Activated CD4-positive, alpha-beta T cell treated with anti-CD3 and anti-CD28 coated beads, Interleukin-2, amount 10 ng/mL, durations not matched to agents 7 days and 5 days (primary cell): ENCODE data around the gene IKZF4. TPM values are rescaled to one million over a fixed set of nuclear protein-coding genes. Genes with fewer than 3 reads are reported as not detected.
A peak's percentile ranks its signal among the peaks of the same experiment; 100 is the strongest.
"Not testable (repeated sequence)": the region's sequence is repeated elsewhere in the genome, so short reads cannot be mapped to it uniquely, and the experiment has no call there.

Source experiments
- CTCF ChIA-PET: fragments of 350-600 bp; sonication (Branson Sonifier 250); formaldehyde crosslinking; loops from one replicate; lab custom pipeline; 2021; ENCODE audit warnings: antibody characterized with exemption; lab: Charles Lee
- POLR2A ChIA-PET: fragments of 350-600 bp; sonication (Branson Sonifier 250); formaldehyde crosslinking; loops from one replicate; lab custom pipeline; 2021; ENCODE audit warnings: antibody characterized with exemption; lab: Charles Lee
- DNase-seq: peaks from one replicate; pipeline ENCODE4 v3.0.0-alpha.2; 2020
- H3K27ac Mint-ChIP-seq: one replicate; pipeline ENCODE4 v1.8.0; 2021; ENCODE audit warnings: mild to moderate bottlenecking, moderate library complexity, mixed read lengths
- H3K27me3 Mint-ChIP-seq: one replicate; pipeline ENCODE4 v1.8.0; 2021; ENCODE audit warnings: mixed read lengths
- H3K36me3 Mint-ChIP-seq: one replicate; pipeline ENCODE4 v1.8.0; 2021; ENCODE audit warnings: low read depth, mixed read lengths
- H3K4me1 Mint-ChIP-seq: one replicate; pipeline ENCODE4 v1.8.0; 2021; ENCODE audit warnings: mixed read lengths
- H3K4me3 Mint-ChIP-seq: one replicate; pipeline ENCODE4 v1.8.0; 2021; ENCODE audit warnings: mild to moderate bottlenecking, moderate library complexity, mixed read lengths
- H3K9me3 Mint-ChIP-seq: one replicate; pipeline ENCODE4 v1.8.0; 2021; ENCODE audit warnings: mixed read lengths
- total RNA-seq, 2 experiments: library from RNA; stranded (reverse); gene quantifications; one replicate each; pipeline ENCODE4 v1.2.3, GENCODE V29; 2021

Gene IKZF4
- total RNA-seq, 2 experiments from 2014 or later, result 15.7 to 17.4 TPM

DNA sequence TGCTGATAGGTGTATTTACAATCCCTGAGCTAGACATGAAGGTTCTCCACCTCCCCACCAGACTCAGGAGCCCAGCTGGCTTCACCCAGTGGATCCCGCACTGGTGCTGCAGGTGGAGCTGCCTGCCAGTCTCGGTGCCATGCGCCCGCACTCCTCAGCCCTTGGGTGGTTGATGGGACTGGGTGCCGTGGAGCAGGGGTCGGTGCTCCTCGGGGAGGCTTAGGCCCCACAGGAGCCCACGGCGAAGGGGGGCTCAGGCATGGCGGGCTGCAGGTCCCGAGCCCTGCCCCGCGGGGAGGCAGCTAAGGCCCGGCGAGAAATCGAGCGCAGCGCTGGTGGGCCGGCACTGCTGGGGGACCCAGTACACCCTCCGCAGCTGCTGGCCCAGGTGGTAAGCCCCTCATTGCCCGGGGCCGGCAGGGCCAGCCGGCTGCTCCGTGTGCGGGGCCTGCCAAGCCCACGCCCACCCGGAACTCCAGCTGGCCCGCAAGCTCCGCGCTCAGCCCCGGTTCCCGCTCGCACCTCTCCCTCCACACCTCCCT lies 20.8 kb upstream of the IKZF4 start:
- not testable (repeated sequence) for H3K9me3 Mint-ChIP-seq, H3K27me3 Mint-ChIP-seq, H3K27ac Mint-ChIP-seq, H3K4me3 Mint-ChIP-seq, DNase-seq, H3K36me3 Mint-ChIP-seq
- peaks cover 30% of the 10 kb centered on the region for H3K4me1 Mint-ChIP-seq
- ChIA-PET CTCF (interaction anchor here (1.0 to 6.5 kb wide), 2 partner anchors 15 to 74 kb away, joined by 3 to 53 read pairs; no protein-coding TSS in a partner anchor), POLR2A (interaction anchor here (0.7 kb wide), 1 partner anchor 261 kb away, joined by 3 read pairs; no protein-coding TSS in a partner anchor)

DNA sequence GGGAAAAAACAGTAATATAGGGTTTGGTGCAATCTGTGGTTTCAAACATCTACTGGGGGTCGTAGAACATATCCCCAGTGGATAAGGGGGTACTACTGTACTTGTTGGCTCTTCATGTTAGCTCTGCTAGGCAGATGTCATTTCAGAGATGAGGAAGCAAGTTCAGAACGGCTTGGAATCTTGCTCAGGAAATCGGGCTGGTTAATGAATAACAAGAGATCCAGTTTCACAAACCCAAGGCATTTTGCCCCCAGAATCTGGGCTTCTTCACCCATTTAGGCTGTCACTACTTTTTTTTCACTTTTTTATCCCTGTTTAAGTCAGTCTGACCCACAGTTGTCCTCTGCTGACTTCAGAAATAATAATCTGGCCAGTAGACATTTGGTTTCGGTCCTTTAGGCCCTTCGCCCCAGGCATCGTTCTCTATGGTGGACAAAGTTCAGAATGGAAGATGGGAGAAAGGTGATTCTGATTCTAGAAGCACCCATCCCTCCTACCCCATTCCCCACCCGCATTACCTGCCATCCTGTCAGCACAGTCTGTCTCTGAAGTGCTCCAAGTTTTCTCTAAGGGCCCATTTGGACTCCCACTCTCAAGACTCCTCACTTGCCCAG lies 19.2 kb upstream of the IKZF4 start:
- CTCF ChIA-PET, result interaction anchor here (6.5 kb wide), 1 partner anchor 16 kb away, joined by 53 read pairs; no protein-coding TSS in a partner anchor
- no peaks in the 10 kb centered on the region for H3K27me3 Mint-ChIP-seq
- H3K4me1 Mint-ChIP-seq, result peaks cover 28% of the 10 kb centered on the region
- H3K36me3 Mint-ChIP-seq, result peaks cover 2% of the 10 kb centered on the region
- H3K4me3 Mint-ChIP-seq, result no peak overlapping the region
- DNase-seq, result no peak
- POLR2A ChIA-PET, result no interaction called here
- H3K27ac Mint-ChIP-seq, result no peak overlapping the region
- no peaks in the 10 kb centered on the region for H3K9me3 Mint-ChIP-seq

DNA sequence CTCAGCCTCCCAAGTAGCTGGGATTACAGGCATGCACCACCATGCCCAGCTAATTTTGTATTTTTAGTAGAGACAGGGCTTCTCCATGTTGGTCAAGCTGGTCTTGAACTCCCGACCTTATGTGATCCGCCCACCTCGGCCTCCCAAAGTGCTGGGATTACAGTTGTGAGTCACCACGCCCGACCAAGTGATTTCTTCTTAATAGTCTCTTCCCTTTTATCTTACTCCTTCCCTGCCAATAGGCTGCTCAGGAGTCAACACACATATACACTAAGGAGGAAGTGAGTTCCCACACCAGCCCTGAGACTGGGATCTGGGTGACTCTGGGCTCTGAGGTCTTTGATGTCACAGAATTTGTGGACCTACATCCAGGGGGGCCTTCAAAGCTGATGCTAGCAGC lies 17.5 kb upstream of the IKZF4 start:
- CTCF ChIA-PET, result interaction anchor here (0.9 to 1.1 kb wide), 2 partner anchors 10 to 18 kb away, joined by 3 to 4 read pairs; no protein-coding TSS in a partner anchor
- H3K27me3 Mint-ChIP-seq, H3K36me3 Mint-ChIP-seq, H3K9me3 Mint-ChIP-seq, POLR2A ChIA-PET, H3K4me3 Mint-ChIP-seq, H3K27ac Mint-ChIP-seq, DNase-seq: not testable (repeated sequence)
- peaks cover 28% of the 10 kb centered on the region for H3K4me1 Mint-ChIP-seq

DNA sequence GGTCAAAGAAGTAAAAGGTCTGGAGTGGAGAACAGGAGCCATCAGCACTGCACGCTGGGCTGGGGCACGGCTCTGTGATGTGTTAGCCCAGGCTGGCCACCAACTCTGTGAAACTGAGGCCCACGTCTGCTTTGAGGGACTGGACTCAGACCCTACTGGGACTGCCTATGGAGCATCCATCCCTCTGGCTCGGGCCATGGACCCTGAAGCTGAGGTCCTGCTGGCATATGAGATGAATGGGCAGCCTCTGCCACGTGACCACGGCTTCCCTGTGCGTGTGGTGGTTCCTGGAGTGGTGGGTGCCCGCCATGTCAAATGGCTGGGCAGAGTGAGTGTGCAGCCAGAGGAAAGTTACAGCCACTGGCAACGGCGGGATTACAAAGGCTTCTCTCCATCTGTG lies 16.6 kb upstream of the IKZF4 start:
- Mint-ChIP-seq H3K9me3 (no peaks in the 10 kb centered on the region), H3K4me1 (peaks cover 33% of the 10 kb centered on the region), H3K36me3 (peaks cover 4% of the 10 kb centered on the region), H3K27ac (no peak overlapping the region), H3K4me3 (no peak overlapping the region), H3K27me3 (no peaks in the 10 kb centered on the region)
- ChIA-PET CTCF (interaction anchor here (0.6 to 1.1 kb wide), 2 partner anchors 19 to 153 kb away, joined by 3 read pairs; no protein-coding TSS in a partner anchor), POLR2A (no interaction called here)
- no peak for DNase-seq

- H3K4me1 Mint-ChIP-seq, result peaks cover 32% of the 10 kb centered on the region
- H3K27me3 Mint-ChIP-seq, result no peaks in the 10 kb centered on the region
- peak overlapping the region; percentile 73 for H3K4me3 Mint-ChIP-seq
- H3K27ac Mint-ChIP-seq, result peak overlapping the region; percentile 73
- ChIA-PET POLR2A (no interaction called here), CTCF (interaction anchor here (0.6 to 1.7 kb wide), 5 partner anchors 11 to 1560 kb away, joined by 3 to 9 read pairs (median 4); partner anchors contain the start of gene SUOX)
- peak; percentile 73 for DNase-seq
- H3K9me3 Mint-ChIP-seq, result no peaks in the 10 kb centered on the region
- peaks cover 6% of the 10 kb centered on the region for H3K36me3 Mint-ChIP-seq
Observed at GRCh38 chr12:56007564-56008559, 13.0 kb upstream of the IKZF4 start.

DNA sequence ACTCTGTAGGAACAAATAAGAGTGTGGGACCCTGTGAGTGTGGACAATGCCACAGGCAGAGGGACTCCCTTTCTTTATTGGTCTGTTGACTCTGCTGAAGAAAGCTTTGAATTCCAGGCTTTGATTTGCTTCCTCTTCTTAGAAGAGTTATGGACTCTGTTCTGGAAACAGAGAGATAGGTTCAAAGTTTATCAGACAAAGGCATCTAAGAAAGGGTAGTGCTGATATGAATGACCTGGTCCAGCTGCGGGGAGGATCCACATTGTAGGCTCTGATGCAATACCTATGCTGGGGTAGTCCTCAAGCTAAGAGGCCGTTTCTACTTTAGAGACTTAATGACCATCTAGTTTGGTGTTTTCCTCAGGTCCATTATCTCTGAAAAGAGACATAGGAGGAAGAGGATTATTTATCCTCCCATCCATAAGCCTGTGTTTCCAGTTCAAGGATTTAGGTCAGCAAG lies 10.7 kb upstream of the IKZF4 start:
- peaks cover 32% of the 10 kb centered on the region for H3K4me1 Mint-ChIP-seq
- CTCF ChIA-PET, result interaction anchor here (1.2 to 1.7 kb wide), 4 partner anchors 10 to 19 kb away, joined by 3 to 7 read pairs (median 4); partner anchors contain the start of genes IKZF4 and SUOX

GRCh38 chr12:56011509-56012090 lies 9.2 kb upstream of the IKZF4 start:
- DNase-seq, result no peak
- Mint-ChIP-seq H3K36me3 (peaks cover 4% of the 10 kb centered on the region), H3K9me3 (no peaks in the 10 kb centered on the region), H3K27ac (no peak overlapping the region), H3K4me1 (peaks cover 32% of the 10 kb centered on the region), H3K4me3 (no peak overlapping the region), H3K27me3 (no peaks in the 10 kb centered on the region)
- ChIA-PET POLR2A (no interaction called here), CTCF (interaction anchor here (1.2 to 1.8 kb wide), 2 partner anchors 16 to 72 kb away, joined by 3 to 5 read pairs; no protein-coding TSS in a partner anchor)

More for the DNA sequence above, 10.7 kb upstream of the IKZF4 start:
- peaks cover 4% of the 10 kb centered on the region for H3K36me3 Mint-ChIP-seq
- H3K27ac Mint-ChIP-seq, result no peak overlapping the region
- no peak for DNase-seq
- no peak overlapping the region for H3K4me3 Mint-ChIP-seq
- no peaks in the 10 kb centered on the region for H3K9me3 Mint-ChIP-seq
- POLR2A ChIA-PET, result interaction anchor here (0.7 kb wide), 1 partner anchor 43 kb away, joined by 3 read pairs; no protein-coding TSS in a partner anchor
- no peaks in the 10 kb centered on the region for H3K27me3 Mint-ChIP-seq

DNA sequence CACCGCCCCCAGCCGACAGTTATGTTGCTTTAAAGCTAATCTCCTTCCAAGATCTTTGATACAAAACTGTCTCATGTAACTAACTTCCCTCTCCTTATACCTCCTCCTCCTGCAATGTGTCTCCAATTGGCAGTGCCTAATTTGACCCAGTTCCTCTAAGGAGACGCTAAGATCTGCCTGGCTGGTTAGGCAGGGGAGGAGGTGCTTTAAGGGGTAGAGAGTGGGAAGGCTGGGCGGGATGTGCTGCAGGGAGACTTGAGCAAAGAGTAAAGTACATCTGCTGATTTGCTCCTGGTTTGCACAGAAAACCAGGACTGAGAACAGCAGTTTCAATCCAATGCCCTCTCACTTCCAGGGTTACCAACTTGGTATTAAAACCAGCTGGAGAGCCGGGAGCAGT lies 7.4 kb upstream of the IKZF4 start:
- no peak for DNase-seq
- H3K4me1 Mint-ChIP-seq, result peaks cover 22% of the 10 kb centered on the region
- no peak overlapping the region for H3K27ac Mint-ChIP-seq
- peaks cover 1% of the 10 kb centered on the region for H3K36me3 Mint-ChIP-seq
- ChIA-PET POLR2A (no interaction called here), CTCF (interaction anchor here (0.9 to 1.4 kb wide), 4 partner anchors 9 to 26 kb away, joined by 3 to 5 read pairs (median 4); no protein-coding TSS in a partner anchor)
- H3K4me3 Mint-ChIP-seq, result no peak overlapping the region
- H3K9me3 Mint-ChIP-seq, result no peaks in the 10 kb centered on the region
- no peaks in the 10 kb centered on the region for H3K27me3 Mint-ChIP-seq

GRCh38 chr12:56014205-56014604 lies 6.6 kb upstream of the IKZF4 start:
- Mint-ChIP-seq H3K36me3 (peaks cover 1% of the 10 kb centered on the region), H3K27ac (no peak overlapping the region), H3K27me3 (no peaks in the 10 kb centered on the region), H3K4me1 (peaks cover 18% of the 10 kb centered on the region), H3K4me3 (no peak overlapping the region), H3K9me3 (no peaks in the 10 kb centered on the region)
- ChIA-PET CTCF (interaction anchor here (0.9 to 1.4 kb wide), 4 partner anchors 8 to 25 kb away, joined by 3 to 5 read pairs (median 4); no protein-coding TSS in a partner anchor), POLR2A (no interaction called here)
- no peak for DNase-seq

- H3K27me3 Mint-ChIP-seq, result no peaks in the 10 kb centered on the region
- peaks cover 40% of the 10 kb centered on the region for H3K4me1 Mint-ChIP-seq
- H3K4me3 Mint-ChIP-seq, result no peak overlapping the region
- DNase-seq, result no peak
- ChIA-PET CTCF (interaction anchor here (2.4 kb wide), 1 partner anchor 12 kb away, joined by 9 read pairs; no protein-coding TSS in a partner anchor), POLR2A (no interaction called here)
- H3K9me3 Mint-ChIP-seq, result no peaks in the 10 kb centered on the region
- peaks cover 3% of the 10 kb centered on the region for H3K36me3 Mint-ChIP-seq
- no peak overlapping the region for H3K27ac Mint-ChIP-seq
Observed at GRCh38 chr12:56017181-56017580, 3.7 kb upstream of the IKZF4 start.

DNA sequence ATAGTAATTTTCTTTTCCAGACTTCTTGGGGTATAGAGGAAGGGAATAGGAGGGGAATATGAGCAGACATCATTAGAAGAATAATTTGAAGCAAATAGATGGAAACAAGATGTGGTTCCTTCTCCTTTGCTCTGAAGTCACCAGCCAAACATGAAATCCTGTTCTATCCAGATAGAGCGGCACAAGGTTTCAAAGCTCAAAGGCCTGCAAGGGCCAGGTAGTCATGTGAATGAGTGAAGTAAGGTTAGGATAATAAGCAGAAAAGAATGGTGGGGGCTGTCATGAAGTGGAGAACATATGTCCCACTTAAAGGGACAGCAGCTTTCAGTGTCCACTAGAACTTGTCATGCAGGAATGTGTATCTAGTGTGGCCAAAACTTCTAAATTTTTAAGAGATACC lies 2.5 kb upstream of the IKZF4 start:
- Mint-ChIP-seq H3K27me3 (no peaks in the 10 kb centered on the region), H3K4me1 (peaks cover 51% of the 10 kb centered on the region), H3K36me3 (peaks cover 3% of the 10 kb centered on the region), H3K27ac (no peak overlapping the region), H3K4me3 (no peak overlapping the region), H3K9me3 (no peaks in the 10 kb centered on the region)
- DNase-seq, result no peak
- ChIA-PET POLR2A (no interaction called here), CTCF (interaction anchor here (0.7 to 2.4 kb wide), 2 partner anchors 11 to 21 kb away, joined by 3 to 9 read pairs; partner anchors contain the start of gene SUOX)
